Neural cell (in vitro differentiated cells): ENCODE data around the gene DNAJB12.

Experiments
- EP300 ChIP-seq: fragments of 450-650 bp; conservative IDR thresholded peaks from 2 replicates; pipeline ENCODE4 v1.6.1; 2014; ENCODE audit warnings: antibody characterized with exemption, mild to moderate bottlenecking, moderate library complexity; ENCODE audit not compliant: poor library complexity, severe bottlenecking
- RAD21 ChIP-seq: fragments of 450-650 bp; conservative IDR thresholded peaks from 2 replicates; pipeline ENCODE4 v1.6.1; 2014; ENCODE audit warnings: antibody characterized with exemption, mild to moderate bottlenecking, moderate library complexity
- TF ChIP-seq, protein P1 (sequence below): fragments of 450-650 bp; IDR thresholded peaks from 2 replicates; pipeline ENCODE4 v1.5.1; 2014; ENCODE audit warnings: antibody characterized with exemption, mild to moderate bottlenecking, moderate library complexity; ENCODE audit not compliant: poor library complexity, severe bottlenecking

DNA sequence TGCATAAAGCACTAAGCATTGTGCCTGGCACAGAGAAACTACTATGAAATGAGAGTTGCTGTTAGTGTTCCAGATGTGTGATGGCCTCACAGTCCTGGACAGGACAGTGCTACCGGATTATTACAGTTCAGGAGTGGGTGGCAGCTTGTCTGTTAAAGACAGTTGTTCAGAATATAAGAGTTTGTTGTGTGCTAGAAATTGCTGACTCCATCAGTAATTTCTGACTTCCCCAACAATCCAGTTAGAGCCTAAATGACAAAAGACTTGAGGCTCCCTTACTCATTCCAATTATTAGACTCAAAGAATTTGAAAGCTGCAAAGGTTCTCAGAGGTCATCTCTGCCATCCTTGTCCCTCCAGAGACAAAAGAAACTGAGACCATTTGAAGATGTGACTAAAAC is 34.3 kb upstream of the DNAJB12 start:
- TF ChIP-seq, protein P1, sequence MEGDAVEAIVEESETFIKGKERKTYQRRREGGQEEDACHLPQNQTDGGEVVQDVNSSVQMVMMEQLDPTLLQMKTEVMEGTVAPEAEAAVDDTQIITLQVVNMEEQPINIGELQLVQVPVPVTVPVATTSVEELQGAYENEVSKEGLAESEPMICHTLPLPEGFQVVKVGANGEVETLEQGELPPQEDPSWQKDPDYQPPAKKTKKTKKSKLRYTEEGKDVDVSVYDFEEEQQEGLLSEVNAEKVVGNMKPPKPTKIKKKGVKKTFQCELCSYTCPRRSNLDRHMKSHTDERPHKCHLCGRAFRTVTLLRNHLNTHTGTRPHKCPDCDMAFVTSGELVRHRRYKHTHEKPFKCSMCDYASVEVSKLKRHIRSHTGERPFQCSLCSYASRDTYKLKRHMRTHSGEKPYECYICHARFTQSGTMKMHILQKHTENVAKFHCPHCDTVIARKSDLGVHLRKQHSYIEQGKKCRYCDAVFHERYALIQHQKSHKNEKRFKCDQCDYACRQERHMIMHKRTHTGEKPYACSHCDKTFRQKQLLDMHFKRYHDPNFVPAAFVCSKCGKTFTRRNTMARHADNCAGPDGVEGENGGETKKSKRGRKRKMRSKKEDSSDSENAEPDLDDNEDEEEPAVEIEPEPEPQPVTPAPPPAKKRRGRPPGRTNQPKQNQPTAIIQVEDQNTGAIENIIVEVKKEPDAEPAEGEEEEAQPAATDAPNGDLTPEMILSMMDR = no peak
- no peak for TF ChIP-seq EP300
- TF ChIP-seq RAD21 = no peak
